Large intestine (tissue), 3 donors: ENCODE measurements around the gene RPL26. TPM values are rescaled to one million over a fixed set of nuclear protein-coding genes. Genes with fewer than 3 reads are reported as not detected.

Experiments
- DNase-seq, 2 donors: peaks; one replicate each; pipeline versions ENCODE4 v3.0.0 to v3.0.0-alpha.2; 2013
- H3K27ac ChIP-seq: one replicate; pipeline ENCODE4 v1.5.1; 2013; ENCODE audit warnings: low read length
- H3K27me3 ChIP-seq: 2 replicates; pipeline ENCODE4 v1.6.1; 2013; ENCODE audit warnings: low read length; ENCODE audit not compliant: control insufficient read depth, insufficient read depth
- H3K36me3 ChIP-seq: 2 replicates; pipeline ENCODE4 v1.6.1; 2013; ENCODE audit warnings: low read length; ENCODE audit not compliant: control insufficient read depth, insufficient read depth
- H3K4me1 ChIP-seq: one replicate; pipeline ENCODE4 v1.6.1; 2013; ENCODE audit warnings: low read length; ENCODE audit not compliant: control insufficient read depth, insufficient read depth
- H3K4me3 ChIP-seq: one replicate; pipeline ENCODE4 v1.5.1; 2013; ENCODE audit warnings: low read length
- H3K9me3 ChIP-seq: one replicate; pipeline ENCODE4 v1.6.1; 2013; ENCODE audit warnings: mild to moderate bottlenecking, low read depth, low read length, moderate library complexity; ENCODE audit not compliant: control insufficient read depth
- WGBS: methylation state at CpG from one replicate; pipeline ENCODE4 v1.1.5; 2013; ENCODE audit warnings: low lambda C conversion rate; ENCODE audit not compliant: insufficient coverage; 5-methylcytosine and 5-hydroxymethylcytosine counted together
- polyA plus RNA-seq: library from polyadenylated mRNA; unstranded; fragments of 120-200 nt; gene quantifications from one replicate; pipeline ENCODE4 v1.2.1, GENCODE V29; 2013

Gene RPL26
- polyA plus RNA-seq, 1 donor: 3,709 TPM

DNA sequence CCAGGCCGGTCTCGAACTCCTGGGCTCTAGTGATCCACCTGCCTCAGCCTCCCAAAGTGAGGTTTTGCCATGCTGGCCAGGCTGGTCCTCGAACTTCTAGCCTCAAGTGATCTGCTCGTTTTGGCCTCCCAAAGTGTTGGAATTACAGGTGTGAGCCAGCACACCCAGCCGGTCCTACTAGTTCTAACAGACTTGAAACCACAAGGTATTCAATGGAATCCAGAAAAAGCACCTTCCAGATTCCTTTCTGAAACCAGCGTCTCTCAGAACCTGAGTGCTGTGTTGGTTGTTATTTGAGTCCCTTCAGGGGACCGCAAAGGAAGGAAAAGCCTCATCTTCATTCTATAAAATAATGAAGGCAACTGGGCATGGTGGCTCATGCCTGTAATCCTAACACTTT, 10.6 kb downstream of the RPL26 start:
- WGBS: no CpG with 5 or more reads among the region's 7 CpGs
- no peak overlapping the region for H3K27ac ChIP-seq
- DNase-seq: no peak

DNA sequence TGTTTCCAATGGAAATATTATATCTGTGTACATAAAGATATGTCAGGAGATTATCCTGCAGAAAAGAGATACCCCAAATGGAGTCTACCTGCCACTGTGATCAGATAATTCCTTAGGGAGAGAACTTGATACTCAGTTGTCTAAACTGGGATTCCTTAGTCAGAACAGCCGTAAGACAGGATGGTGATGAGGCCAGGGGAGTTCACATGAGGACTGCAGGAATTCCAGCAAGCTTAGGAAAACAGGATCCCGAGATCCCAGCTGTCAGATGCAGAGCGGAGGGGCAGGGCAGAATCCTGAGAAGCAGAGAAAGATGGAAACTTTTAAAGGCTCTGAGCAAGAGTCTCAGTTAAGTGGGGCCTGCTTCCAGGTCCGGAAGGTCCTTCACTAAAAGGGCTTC, 11.2 kb downstream of the RPL26 start:
- Histone ChIP-seq H3K4me3 (no peak overlapping the region), H3K27ac (no peak overlapping the region), H3K27me3 (no peaks in the 10 kb centered on the region), H3K9me3 (no peaks in the 10 kb centered on the region), H3K4me1 (peaks cover 8% of the 10 kb centered on the region), H3K36me3 (peaks cover 22% of the 10 kb centered on the region)
- no peak for DNase-seq
- no CpG with 5 or more reads among the region's 4 CpGs for WGBS

More for the DNA sequence above, 10.6 kb downstream of the RPL26 start:
- Histone ChIP-seq H3K36me3 (peaks cover 26% of the 10 kb centered on the region), H3K4me1 (peaks cover 8% of the 10 kb centered on the region), H3K27me3 (no peaks in the 10 kb centered on the region), H3K9me3 (no peaks in the 10 kb centered on the region), H3K4me3 (no peak overlapping the region)

DNA sequence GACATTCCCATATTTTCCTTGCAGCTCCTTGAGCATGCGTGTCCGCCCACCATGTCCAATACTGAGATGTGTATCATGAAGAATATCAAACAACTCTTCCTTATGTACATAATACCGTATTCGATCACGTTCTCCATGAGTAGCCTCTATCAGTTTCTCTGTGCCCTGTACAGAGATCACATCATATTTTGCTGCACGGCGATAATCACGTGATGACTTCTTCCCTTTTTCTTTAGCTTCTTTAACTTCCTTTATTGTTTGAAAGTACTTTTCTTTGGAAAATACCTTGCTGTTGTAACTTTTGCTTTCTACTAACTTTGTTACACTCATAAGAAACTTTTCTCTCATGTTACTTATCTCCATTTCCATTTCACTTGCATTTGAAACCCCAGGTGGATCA, 13.0 kb downstream of the RPL26 start:
- Histone ChIP-seq H3K4me3 (no peak overlapping the region), H3K27me3 (no peaks in the 10 kb centered on the region), H3K27ac (no peak overlapping the region), H3K4me1 (peaks cover 4% of the 10 kb centered on the region), H3K9me3 (no peaks in the 10 kb centered on the region), H3K36me3 (peaks cover 26% of the 10 kb centered on the region)
- WGBS: 96% methylated on average over 8 of the region's 8 CpGs
- DNase-seq: no peak

DNA sequence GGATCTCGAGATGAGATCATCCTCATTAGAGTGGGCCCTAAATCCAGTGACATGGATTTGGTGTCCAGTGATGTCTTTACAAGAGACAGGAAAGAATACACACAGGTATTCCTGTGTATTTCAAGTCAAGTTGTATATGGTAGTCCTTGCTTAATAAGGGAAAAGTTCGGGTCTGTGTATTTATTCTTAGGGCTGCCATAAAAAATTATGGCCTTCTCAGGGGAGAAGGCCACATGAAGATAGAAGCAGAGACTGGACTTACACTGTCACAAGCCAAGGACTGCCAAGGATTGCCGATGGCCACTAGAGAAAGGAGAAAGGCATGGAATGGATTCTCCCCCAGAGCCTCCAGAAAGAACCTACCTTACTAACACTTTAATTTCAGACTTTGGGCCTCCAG, 14.8 kb downstream of the RPL26 start:
- peaks cover 4% of the 10 kb centered on the region for H3K4me1 ChIP-seq
- H3K36me3 ChIP-seq: peaks cover 30% of the 10 kb centered on the region
- H3K4me3 ChIP-seq: no peak overlapping the region
- WGBS: no CpG with 5 or more reads among the region's 3 CpGs
- no peaks in the 10 kb centered on the region for H3K27me3 ChIP-seq
- DNase-seq: peak; percentile 24 to 61
- H3K9me3 ChIP-seq: no peaks in the 10 kb centered on the region
- peak overlapping the region; percentile 51 for H3K27ac ChIP-seq

DNA sequence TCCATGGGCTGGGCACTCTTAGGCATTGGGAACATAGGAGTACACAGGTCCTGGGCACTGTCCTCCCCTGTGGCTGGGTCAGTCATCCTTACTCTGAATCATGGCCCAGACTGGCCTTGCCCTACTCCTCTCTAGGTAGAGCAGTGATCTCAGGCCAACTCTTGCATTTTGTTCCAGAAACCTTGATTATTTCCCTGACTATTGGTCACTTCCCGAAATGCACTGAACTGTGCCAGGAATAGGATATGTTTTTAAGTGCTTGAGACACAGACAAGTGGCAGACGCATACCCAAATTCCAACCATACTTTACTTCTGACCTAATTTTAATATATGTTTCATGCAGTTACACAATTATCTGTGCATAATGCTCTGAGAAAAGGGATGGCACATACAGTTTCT, 16.8 kb downstream of the RPL26 start:
- Histone ChIP-seq H3K9me3 (no peaks in the 10 kb centered on the region), H3K4me3 (no peak overlapping the region), H3K27ac (no peak overlapping the region), H3K27me3 (no peaks in the 10 kb centered on the region), H3K36me3 (peaks cover 26% of the 10 kb centered on the region), H3K4me1 (peaks cover 14% of the 10 kb centered on the region)
- WGBS: 100% methylated on average over 1 of the region's 2 CpGs
- DNase-seq: no peak

DNA sequence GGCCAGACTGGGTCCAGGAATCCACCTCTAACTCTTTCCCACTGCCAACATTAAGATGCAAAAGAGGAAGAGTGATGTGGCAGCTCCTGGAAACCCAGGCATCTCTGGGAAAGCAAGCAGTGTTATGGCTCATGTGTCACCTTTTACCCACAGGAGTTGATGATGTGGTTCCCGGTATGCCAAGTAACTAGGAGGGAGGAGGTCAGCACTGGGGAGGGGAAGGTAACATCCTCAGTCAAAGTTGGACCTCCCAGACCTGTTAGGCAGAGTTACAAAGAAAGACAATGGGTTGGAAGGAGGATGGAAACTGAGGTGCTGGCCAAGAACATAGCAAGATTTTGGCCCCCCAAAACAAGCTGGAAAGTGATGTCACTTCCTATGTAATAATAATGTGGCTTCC, 17.9 kb downstream of the RPL26 start:
- Histone ChIP-seq H3K27ac (no peak overlapping the region), H3K4me1 (peaks cover 14% of the 10 kb centered on the region), H3K9me3 (no peaks in the 10 kb centered on the region), H3K4me3 (no peak overlapping the region), H3K27me3 (no peaks in the 10 kb centered on the region), H3K36me3 (peaks cover 25% of the 10 kb centered on the region)
- 80% methylated on average over 1 of the region's 1 CpG for WGBS
- DNase-seq: no peak

DNA sequence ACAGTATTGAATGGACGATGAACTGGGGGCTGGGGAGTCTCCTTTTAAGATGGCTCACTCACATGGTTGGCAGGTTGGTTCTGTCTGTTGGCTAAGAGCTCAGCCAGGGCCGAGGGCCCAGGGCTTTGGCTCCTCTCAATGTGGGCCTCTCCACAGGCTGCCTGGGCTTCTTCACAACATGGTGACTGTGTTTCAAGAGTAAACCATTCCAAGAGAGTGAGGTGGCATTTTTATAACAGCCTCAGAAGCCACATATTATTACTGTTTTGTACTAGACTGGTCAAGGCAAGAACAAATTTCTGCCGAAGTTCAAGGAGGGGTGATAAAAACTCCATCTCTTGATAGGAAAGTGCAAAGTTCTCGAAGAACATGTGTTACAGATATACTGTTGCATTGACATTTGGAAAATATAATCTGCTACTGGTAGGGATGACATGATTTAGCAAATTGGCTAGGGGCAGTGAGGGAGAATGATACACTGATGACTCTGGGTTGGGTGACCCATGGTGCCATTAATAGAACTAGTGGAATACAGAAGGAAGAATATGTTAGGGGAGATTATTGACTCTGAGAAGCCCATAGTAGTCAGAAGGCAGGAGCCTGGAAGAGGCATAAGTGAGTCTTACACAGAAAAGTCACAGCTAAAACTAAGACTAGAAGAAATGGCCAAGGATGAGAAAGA, 20.2 kb downstream of the RPL26 start:
- no peaks in the 10 kb centered on the region for H3K9me3 ChIP-seq
- H3K27ac ChIP-seq: peak overlapping the region; percentile 41
- no peaks in the 10 kb centered on the region for H3K27me3 ChIP-seq
- peak in 1 of 2 donors; percentile 65 for DNase-seq
- 40% methylated on average over 1 of the region's 4 CpGs for whole genome bisulfite sequencing
- no peak overlapping the region for H3K4me3 ChIP-seq
- peaks cover 7% of the 10 kb centered on the region for H3K36me3 ChIP-seq
- peaks cover 10% of the 10 kb centered on the region for H3K4me1 ChIP-seq

DNA sequence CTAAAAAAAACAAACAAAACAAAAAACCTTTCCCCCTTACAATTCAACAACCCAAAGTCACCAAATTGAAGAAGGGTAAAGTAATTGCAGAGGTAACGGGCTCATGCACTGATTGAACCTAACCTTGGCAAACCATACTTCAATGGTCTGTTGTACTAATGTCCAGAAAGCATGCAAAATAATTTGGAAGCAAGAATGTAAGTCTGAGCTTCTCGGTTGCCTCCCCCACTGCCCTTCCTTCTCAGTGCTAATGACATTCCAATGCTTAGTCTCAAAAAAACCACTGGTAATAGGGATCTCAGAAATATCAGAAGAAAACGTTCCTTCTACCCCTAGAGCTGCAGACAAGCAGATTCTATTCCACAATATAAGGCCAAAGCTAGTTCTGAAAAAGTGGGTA, 22.2 kb downstream of the RPL26 start:
- Histone ChIP-seq H3K36me3 (peaks cover 7% of the 10 kb centered on the region), H3K4me1 (peaks cover 9% of the 10 kb centered on the region), H3K9me3 (no peaks in the 10 kb centered on the region), H3K27me3 (no peaks in the 10 kb centered on the region), H3K4me3 (no peak overlapping the region), H3K27ac (no peak overlapping the region)
- WGBS: no CpG with 5 or more reads among the region's 3 CpGs
- no peak for DNase-seq

DNA sequence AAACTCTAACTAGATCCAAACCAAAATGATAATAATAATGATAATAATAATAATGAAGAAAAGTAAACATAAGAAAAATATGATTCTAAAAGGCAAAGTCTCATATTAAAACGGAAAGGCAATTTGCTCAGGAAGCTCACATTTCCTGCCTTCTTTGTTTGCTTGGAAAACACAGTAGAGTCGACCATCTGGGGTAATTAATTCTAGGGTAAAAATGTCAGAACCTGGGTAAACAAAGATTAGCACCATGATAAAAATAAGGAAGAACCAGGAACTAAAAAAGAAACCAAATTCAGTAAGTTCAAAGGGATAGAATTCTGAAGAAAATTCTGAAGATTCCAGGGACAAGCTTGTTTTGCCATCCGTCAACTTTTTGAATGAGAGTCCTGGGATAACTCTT, 22.7 kb downstream of the RPL26 start:
- Histone ChIP-seq H3K4me3 (no peak overlapping the region), H3K27me3 (no peaks in the 10 kb centered on the region), H3K4me1 (peaks cover 9% of the 10 kb centered on the region), H3K9me3 (no peaks in the 10 kb centered on the region), H3K27ac (no peak overlapping the region), H3K36me3 (peaks cover 7% of the 10 kb centered on the region)
- no peak for DNase-seq
- WGBS: 0% methylated on average over 1 of the region's 3 CpGs

DNA sequence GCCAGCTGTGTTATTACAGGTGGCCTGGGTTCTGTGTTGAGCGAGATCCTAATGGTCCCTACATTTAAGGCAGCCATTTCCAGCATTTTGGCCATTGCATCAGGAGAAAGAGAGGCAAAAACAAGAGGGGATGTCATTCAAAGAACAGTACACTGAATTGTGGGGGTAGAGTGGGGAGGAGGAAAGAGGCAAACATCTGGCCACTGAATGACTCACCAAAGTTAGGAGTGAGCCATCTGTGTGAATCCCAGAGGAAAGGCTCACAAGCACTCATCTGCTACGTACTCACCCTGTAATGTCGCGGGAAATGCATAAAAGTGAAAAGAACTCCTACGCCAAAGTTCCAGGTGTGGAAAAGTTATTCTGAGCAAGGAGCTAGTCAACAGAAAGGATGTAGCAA, 23.2 kb downstream of the RPL26 start:
- Histone ChIP-seq H3K4me1 (peaks cover 9% of the 10 kb centered on the region), H3K36me3 (peaks cover 3% of the 10 kb centered on the region), H3K4me3 (no peak overlapping the region), H3K9me3 (no peaks in the 10 kb centered on the region), H3K27me3 (no peaks in the 10 kb centered on the region), H3K27ac (peak overlapping the region; percentile 23)
- no CpG with 5 or more reads among the region's 5 CpGs for WGBS
- DNase-seq: peak in 1 of 2 donors; percentile 35

DNA sequence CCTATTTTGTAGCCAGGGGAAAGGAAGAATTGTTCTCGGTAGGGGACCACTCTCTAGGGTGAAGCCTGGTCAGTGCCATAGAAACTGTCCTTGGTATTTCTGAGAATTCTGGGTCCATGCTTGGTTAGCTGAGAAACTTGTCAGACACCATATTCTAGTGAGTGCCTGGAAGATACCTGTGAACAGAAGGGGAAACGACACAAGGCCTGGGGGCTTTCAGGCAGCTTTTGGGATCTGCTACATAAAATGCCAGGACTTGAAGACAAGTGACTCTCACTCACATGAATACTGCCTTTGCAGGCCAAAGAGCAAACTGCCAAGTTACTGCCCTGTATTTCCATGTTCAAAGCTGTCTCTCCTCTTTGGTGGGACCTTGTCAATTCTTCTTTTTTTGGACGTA, 25.1 kb downstream of the RPL26 start:
- no peak overlapping the region for H3K4me3 ChIP-seq
- WGBS: no CpG with 5 or more reads among the region's 3 CpGs

More for the DNA sequence above, 25.1 kb downstream of the RPL26 start:
- Histone ChIP-seq H3K36me3 (no peaks in the 10 kb centered on the region), H3K27ac (no peak overlapping the region), H3K9me3 (no peaks in the 10 kb centered on the region), H3K27me3 (no peaks in the 10 kb centered on the region), H3K4me1 (peaks cover 7% of the 10 kb centered on the region)
- no peak for DNase-seq
